Endothelial cell of umbilical vein (primary cell): Measurements from ENCODE around the gene FAM118B.

Experiments used
- EZH2 ChIP-seq: IDR thresholded peaks from 2 replicates; pipeline ENCODE4 v1.6.1; 2012; ENCODE audit warnings: borderline replicate concordance, low read depth, mild to moderate bottlenecking, moderate library complexity, low read length, inconsistent platforms; ENCODE audit not compliant: severe bottlenecking
- GATA2 ChIP-seq: IDR thresholded peaks from 2 replicates; pipeline ENCODE4 v1.7.0; 2011; ENCODE audit warnings: low read depth, mild to moderate bottlenecking, moderate library complexity, mixed read lengths, low read length; ENCODE audit not compliant: insufficient read length, insufficient read depth
- JUN ChIP-seq: IDR thresholded peaks from 2 replicates; pipeline ENCODE4 v1.6.1; 2011; ENCODE audit warnings: borderline replicate concordance, low read depth; ENCODE audit not compliant: insufficient read length, insufficient read depth
- MYC ChIP-seq: IDR thresholded peaks from one replicate; pipeline ENCODE4 v1.6.1; 2011; ENCODE audit warnings: mild to moderate bottlenecking, low read depth, low read length
- POLR2A ChIP-seq: IDR thresholded peaks from 2 replicates; pipeline ENCODE4 v1.6.1; 2012; ENCODE audit warnings: low read depth, mild to moderate bottlenecking, control low read depth, low read length
- POLR2AphosphoS5 ChIP-seq: IDR thresholded peaks from 2 replicates; pipeline ENCODE4 v1.6.1; 2012; ENCODE audit warnings: low read depth, mild to moderate bottlenecking, control low read depth, low read length, moderate library complexity; ENCODE audit not compliant: insufficient read depth
- TF ChIP-seq, protein P1 (sequence below), 2 donors: IDR thresholded peaks; 1 replicate in 1 of 2; 2 replicates in 1 of 2; pipeline ENCODE4 v1.5.1; 2011; ENCODE audit warnings: low read length in 2 of 2, mild to moderate bottlenecking in 2 of 2, moderate library complexity in 2 of 2, control low read depth in 1 of 2, inconsistent platforms in 1 of 2, low read depth in 1 of 2; ENCODE audit not compliant: insufficient read depth in 1 of 2; ENCODE audit errors: extremely low read depth in 1 of 2
- TF ChIP-seq, protein P2 (sequence below): IDR thresholded peaks from 2 replicates; pipeline ENCODE4 v1.6.1; 2011; ENCODE audit not compliant: insufficient read depth, insufficient read length

GRCh38 chr11:126280595-126280994 is 69.0 kb downstream of the FAM118B start:
- TF ChIP-seq, protein P1, sequence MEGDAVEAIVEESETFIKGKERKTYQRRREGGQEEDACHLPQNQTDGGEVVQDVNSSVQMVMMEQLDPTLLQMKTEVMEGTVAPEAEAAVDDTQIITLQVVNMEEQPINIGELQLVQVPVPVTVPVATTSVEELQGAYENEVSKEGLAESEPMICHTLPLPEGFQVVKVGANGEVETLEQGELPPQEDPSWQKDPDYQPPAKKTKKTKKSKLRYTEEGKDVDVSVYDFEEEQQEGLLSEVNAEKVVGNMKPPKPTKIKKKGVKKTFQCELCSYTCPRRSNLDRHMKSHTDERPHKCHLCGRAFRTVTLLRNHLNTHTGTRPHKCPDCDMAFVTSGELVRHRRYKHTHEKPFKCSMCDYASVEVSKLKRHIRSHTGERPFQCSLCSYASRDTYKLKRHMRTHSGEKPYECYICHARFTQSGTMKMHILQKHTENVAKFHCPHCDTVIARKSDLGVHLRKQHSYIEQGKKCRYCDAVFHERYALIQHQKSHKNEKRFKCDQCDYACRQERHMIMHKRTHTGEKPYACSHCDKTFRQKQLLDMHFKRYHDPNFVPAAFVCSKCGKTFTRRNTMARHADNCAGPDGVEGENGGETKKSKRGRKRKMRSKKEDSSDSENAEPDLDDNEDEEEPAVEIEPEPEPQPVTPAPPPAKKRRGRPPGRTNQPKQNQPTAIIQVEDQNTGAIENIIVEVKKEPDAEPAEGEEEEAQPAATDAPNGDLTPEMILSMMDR (IDR thresholded peaks at IDR 0.05; ENCODE audit: extremely low read depth in 1 of 2, insufficient read depth in 1 of 2, low read depth in 1 of 2, low read length in 2 of 2), result no peak
- TF ChIP-seq POLR2AphosphoS5 (no peak), EZH2 (no peak), POLR2A (no peak), JUN (no peak), MYC (no peak), GATA2 (no peak)
- TF ChIP-seq, protein P2, sequence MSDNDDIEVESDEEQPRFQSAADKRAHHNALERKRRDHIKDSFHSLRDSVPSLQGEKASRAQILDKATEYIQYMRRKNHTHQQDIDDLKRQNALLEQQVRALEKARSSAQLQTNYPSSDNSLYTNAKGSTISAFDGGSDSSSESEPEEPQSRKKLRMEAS, result no peak
